Thoracic aorta endothelial cell (primary cell): ENCODE data around the gene PIAS3. TPM values are rescaled to one million over a fixed set of nuclear protein-coding genes. Genes with fewer than 3 reads are reported as not detected.

Source experiments
- small RNA-seq: library from RNA; depleted of rRNA; stranded (forward); fragments of <200 nt; gene quantifications from one replicate; pipeline ENCODE3, GENCODE V24; 2012
- total RNA-seq: library from RNA; depleted of rRNA; stranded (reverse); fragments of >200 nt; gene quantifications from 2 replicates; pipeline ENCODE4 v1.2.3, GENCODE V29; 2012

The PIAS3 gene
- 19.5 and 21.8 TPM in 2 replicates for total RNA-seq

GRCh38 chr1:145858901-145859490 is at the start of gene PIAS3:
TSS of gene PIAS3 (minus strand) at chr1:145859081. CDS start at chr1:145858990, 91 bp downstream.

GRCh38 chr1:145885738-145886287 is 26.9 kb upstream of the PIAS3 start, which contains the start of gene ANKRD35:
TSS of gene ANKRD35 (minus strand) at chr1:145885866. CDS start at chr1:145885758, 108 bp downstream.

GRCh38 chr1:145845514-145846161 is 13.2 kb downstream of the PIAS3 start, which contains the start of gene NUDT17:
TSS of gene NUDT17 (plus strand) at chr1:145845630. CDS start at chr1:145845641, 11 bp downstream.

GRCh38 chr1:145823565-145824498 is 35.0 kb downstream of the PIAS3 start, which contains the start of the genes POLR3C and RNF115:
TSS of gene POLR3C (plus strand) at chr1:145824200. CDS start at chr1:145825777, 1,577 bp downstream.
TSS of gene RNF115 (minus strand) at chr1:145824095. CDS start at chr1:145823873, 222 bp downstream.

Small RNA genes within 50 kb of the gene (small RNA-seq; reads per million reads assigned to genes)
- gene MIR6736 = not detected

Other genes starting within 250 kb of the PIAS3 start
- gene PDZK1, start 151.7 kb downstream of the PIAS3 start, total RNA-seq = 0.14 and 0.27 TPM in 2 replicates
- not detected in 2 replicates for gene CD160, start 139.6 kb downstream of the PIAS3 start, total RNA-seq
- gene RNF115, start 35.0 kb downstream of the PIAS3 start, total RNA-seq = 25.4 and 29.8 TPM in 2 replicates
- gene POLR3C, start 34.9 kb downstream of the PIAS3 start, total RNA-seq = 46.6 and 57.8 TPM in 2 replicates
- gene NUDT17, start 13.5 kb downstream of the PIAS3 start, total RNA-seq = 2.3 and 2.6 TPM in 2 replicates
- 0.13 and 0.14 TPM in 2 replicates for gene ANKRD35, start 26.8 kb upstream of the PIAS3 start, total RNA-seq
- gene ITGA10, start 51.0 kb upstream of the PIAS3 start, total RNA-seq = 67.4 and 92.9 TPM in 2 replicates
- 21.5 and 22.8 TPM in 2 replicates for gene PEX11B, start 59.6 kb upstream of the PIAS3 start, total RNA-seq
- gene RBM8A, start 68.4 kb upstream of the PIAS3 start, total RNA-seq = 141 and 152 TPM in 2 replicates
- 60.9 and 72.1 TPM in 2 replicates for gene LIX1L, start 98.9 kb upstream of the PIAS3 start, total RNA-seq
- 0.13 and 0.22 TPM in 2 replicates for gene ANKRD34A, start 105.5 kb upstream of the PIAS3 start, total RNA-seq
- 11.8 and 13.6 TPM in 2 replicates for gene POLR3GL, start 105.6 kb upstream of the PIAS3 start, total RNA-seq
- gene TXNIP, start 137.5 kb upstream of the PIAS3 start, total RNA-seq = 27.9 and 32.2 TPM in 2 replicates
- not detected in 2 replicates for gene HJV, start 162.7 kb upstream of the PIAS3 start, total RNA-seq